NCI-H2107 treated with DMSO at 0.1 percent for 48 hours (cell line): ENCODE data around the gene SUFU.

ENCODE experiments used
- DNase-seq: peaks from one replicate; lab custom pipeline; 2025; ENCODE audit not compliant: unreplicated experiment; lab: John Stamatoyannopoulos, UW

SUFU gene

DNA sequence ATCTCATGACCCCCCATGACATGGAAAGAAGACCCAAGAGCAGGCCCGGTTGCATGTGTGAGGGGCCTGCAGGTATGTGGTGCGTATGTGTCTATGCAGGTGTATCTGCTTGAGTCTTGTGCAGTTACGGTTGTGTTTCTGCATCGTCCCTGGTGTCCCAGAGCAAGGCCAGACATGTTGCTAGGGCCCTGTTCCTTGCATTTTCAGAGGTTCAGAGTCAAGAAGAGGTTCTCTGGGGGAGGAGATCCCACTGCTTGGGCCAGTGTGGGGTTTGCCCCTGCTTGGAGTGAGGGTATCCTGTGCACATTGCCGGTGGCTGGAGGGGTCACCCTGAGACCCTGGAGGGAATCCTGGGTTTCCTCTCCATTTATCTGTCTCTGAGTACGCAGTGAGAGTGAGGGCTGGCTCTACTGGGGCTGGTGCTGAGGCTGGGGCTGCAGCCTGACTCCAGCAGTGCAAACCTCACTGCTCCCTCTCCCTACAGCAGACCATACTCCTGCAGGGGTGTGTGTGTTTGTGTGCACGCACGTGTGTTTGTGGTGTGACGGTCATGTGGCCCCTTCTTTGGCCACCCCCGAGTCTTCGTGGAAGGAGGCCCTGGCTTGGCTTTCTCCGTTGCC, 144.6 kb downstream of the SUFU start:
- DNase-seq, result no peak

DNA sequence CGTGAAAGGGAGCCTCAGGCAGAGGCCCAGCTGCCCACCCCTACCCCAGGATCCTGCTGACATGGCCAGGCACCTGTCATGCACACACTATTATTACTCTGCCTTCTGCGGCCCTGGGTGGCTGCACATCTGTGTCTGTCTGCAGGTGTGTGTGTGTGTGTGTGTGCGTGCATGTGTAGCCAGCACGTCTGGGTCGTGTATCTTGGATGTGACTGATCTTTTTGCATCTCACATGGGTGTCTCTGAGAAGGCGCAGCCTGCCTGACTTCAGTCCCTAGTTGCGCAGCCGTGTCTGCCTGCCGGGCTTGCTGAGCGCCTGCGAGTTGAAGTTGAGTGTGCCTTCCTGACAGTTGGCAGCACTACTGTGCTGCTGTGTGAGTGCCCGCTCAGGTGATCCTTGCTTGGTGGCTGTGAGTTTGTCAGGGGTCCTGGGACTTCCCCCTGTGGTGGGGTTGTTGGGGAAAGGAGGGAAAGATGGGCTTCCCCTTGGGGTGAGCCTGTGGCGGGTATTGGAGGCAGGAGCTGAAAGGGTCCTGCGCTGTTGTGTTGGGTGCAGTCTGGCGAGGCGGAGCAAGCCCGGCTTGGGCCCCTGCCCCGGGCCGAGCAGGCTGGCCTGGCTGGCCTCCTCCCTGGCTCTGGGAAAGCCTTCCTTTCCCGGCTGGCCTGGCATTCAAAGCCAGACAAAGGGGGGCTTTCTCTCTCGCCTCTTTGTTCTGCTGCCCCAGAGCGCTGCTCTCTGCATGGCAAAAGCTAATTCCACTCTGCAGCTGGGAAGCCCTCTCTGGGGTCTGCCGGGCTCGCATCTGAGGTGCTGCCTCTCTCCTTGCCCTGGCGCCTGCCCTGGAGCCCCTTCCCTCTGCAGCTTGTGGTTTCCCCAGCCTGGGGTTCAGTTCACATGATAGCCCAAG, 145.4 kb downstream of the SUFU start:
- no peak for DNase-seq

- no peak for DNase-seq
Observed at GRCh38 chr10:102649797-102650654, 146.3 kb downstream of the SUFU start.

DNA sequence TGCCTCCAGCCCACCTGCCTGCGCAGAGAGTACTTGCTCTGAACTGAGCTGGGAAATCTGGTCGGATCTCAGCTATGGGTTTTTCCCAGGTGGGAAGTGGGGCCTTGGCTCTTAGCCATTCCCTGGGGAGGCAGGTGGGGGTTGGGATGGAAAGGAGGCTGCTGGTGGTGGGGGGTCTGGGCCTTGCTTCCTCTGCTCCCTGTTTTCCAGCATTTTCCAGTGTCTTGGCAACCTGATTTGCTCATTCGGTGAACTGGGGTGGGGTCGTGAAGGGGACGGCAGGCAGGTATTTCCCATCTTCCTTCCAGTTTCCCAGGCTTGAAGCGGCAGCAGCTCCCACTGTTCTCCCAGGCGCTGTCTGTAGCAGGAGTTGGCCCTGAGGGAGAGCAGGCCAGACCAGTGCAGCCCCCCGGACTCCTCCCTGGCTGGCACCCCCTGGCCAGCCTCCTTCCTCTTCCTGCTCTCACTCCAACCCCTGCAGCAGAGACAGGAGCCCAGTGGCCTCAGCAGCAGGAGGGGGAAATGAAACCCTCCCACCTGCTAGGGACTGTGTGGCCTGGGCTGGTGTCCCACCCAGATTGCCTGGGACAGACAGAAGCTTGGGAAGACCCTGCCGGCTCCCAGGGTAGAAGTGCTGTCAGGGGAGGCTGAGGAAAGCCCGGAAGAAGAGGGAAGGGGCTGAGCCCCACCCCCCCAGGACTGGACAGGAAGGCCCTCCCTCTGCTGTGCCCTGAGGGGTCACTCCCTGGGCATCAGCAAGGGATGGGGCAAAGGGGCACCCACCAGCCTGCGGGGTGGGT, 147.1 kb downstream of the SUFU start:
- no peak for DNase-seq

GRCh38 chr10:102651455-102652169, 147.8 kb downstream of the SUFU start:
- DNase-seq, result no peak

- DNase-seq, result no peak
Observed at GRCh38 chr10:102652170-102652916, 148.6 kb downstream of the SUFU start.

DNA sequence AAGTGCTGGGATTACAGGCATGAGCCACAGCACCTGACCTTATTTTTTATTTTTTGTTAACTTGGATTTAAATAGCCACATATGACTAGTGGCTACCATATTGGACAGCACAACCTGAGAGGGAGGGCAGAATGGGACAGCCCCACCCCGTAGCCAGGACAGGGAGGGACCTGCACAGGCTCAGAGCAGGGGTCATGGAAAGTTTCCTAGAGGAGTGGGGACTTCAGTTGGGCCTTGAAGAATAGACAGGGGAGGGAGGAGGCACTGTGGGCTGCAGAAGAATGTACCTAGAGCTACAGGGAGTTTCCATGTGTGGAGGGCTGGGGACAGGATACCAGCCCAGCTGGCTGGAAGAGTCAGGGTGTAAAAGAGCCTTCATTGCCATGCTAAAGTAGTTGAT, 149.3 kb downstream of the SUFU start:
- no peak for DNase-seq

GRCh38 chr10:102654566-102654965, 150.8 kb downstream of the SUFU start:
- DNase-seq, result no peak

DNA sequence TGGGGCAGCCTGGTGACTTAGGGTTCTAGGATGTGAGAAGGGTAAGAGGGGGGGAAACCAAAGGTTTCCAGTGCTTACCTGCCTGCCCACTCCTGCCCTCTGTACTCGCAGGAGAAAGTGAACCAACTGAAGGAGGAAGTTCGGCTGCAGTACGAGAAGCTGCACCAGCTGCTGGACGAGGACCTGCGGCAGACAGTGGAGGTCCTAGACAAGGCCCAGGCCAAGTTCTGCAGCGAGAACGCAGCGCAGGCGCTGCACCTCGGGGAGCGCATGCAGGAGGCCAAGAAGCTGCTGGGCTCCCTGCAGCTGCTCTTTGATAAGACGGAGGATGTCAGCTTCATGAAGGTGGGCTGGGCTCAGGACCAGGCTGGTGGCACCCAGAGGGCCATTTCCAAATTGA, 151.2 kb downstream of the SUFU start:
- no peak for DNase-seq

GRCh38 chr10:102656026-102656425, 152.3 kb downstream of the SUFU start:
- DNase-seq, result no peak

- DNase-seq, result no peak
Observed at GRCh38 chr10:102656791-102657371, 153.1 kb downstream of the SUFU start.

- no peak for DNase-seq
Observed at GRCh38 chr10:102657451-102657850, 153.7 kb downstream of the SUFU start.

- no peak for DNase-seq
Observed at GRCh38 chr10:102657984-102658724, 154.4 kb downstream of the SUFU start.

- no peak for DNase-seq
Observed at GRCh38 chr10:102658802-102659201, 155.0 kb downstream of the SUFU start.

- DNase-seq, result no peak
Observed at GRCh38 chr10:102660888-102661657, 157.3 kb downstream of the SUFU start.

- no peak for DNase-seq
Observed at GRCh38 chr10:102661658-102662028, 157.9 kb downstream of the SUFU start.

DNA sequence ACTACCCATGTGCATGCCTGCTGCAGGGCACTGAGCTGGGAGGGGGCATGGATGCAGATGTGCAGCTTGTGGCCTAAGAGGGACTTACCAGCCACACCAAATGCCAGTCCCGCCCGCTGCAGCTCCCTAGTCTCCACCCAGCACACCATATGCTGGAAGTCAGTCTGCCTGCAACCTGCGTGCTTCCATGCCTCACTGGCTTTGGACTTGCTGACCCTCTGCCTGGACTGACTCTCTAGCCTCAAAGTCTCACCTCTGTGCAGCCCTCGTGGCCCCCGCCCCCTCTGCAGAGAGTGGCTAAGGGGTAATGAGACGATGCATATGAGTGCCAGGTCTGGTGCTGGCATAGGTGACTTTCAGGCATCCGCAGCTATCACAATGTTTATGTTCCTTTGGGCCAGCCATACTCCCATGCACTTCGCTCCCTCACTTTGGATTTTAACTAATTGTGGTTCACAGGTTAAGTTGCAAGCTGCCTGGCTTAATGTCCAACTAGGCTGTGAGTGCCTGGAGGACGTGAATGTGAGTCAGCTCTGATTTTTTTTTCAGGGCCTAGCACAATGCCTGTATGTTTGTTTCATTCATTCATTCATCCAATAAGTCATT, 162.2 kb downstream of the SUFU start:
- no peak for DNase-seq
